Mesenchymal stem cell (in vitro differentiated cells and primary cell): ENCODE measurements around the gene AIFM3.

ENCODE experiments used
- DNase-seq: peaks from one replicate; pipeline ENCODE4 v3.0.0-alpha.2; 2013
- H2AFZ ChIP-seq: one replicate; pipeline ENCODE4 v1.6.1; 2013; ENCODE audit warnings: low read depth, mild to moderate bottlenecking, control low read depth, inconsistent platforms, low read length, moderate library complexity
- H2AK5ac ChIP-seq: 2 replicates; pipeline ENCODE4 v1.6.1; 2013; ENCODE audit warnings: low read length, moderate library complexity, mild to moderate bottlenecking, inconsistent platforms; ENCODE audit not compliant: severe bottlenecking
- H2BK120ac ChIP-seq: one replicate; pipeline ENCODE4 v1.6.1; 2013; ENCODE audit warnings: low read depth, mild to moderate bottlenecking, inconsistent platforms, low read length, moderate library complexity
- H2BK12ac ChIP-seq, 2 experiments: one replicate each; pipeline ENCODE4 v1.6.1; 2013; ENCODE audit warnings: inconsistent platforms in 2 of 2, low read length in 2 of 2, mild to moderate bottlenecking in 2 of 2, moderate library complexity in 2 of 2, control low read depth in 1 of 2
- H2BK15ac ChIP-seq: one replicate; pipeline ENCODE4 v1.6.1; 2013; ENCODE audit warnings: mild to moderate bottlenecking, low read depth, inconsistent platforms; ENCODE audit not compliant: poor library complexity, severe bottlenecking
- H2BK5ac ChIP-seq: 2 replicates; pipeline ENCODE4 v1.6.1; 2013; ENCODE audit warnings: low read depth, mild to moderate bottlenecking, low read length, control low read depth, inconsistent platforms; ENCODE audit not compliant: poor library complexity, severe bottlenecking
- H3K14ac ChIP-seq, 2 experiments: one replicate each; pipeline ENCODE4 v1.6.1; 2013; ENCODE audit warnings: inconsistent platforms in 2 of 2, low read length in 2 of 2, control low read depth in 1 of 2, mild to moderate bottlenecking in 1 of 2, moderate library complexity in 1 of 2
- H3K18ac ChIP-seq, 2 experiments: one replicate each; pipeline ENCODE4 v1.6.1; 2013; ENCODE audit warnings: inconsistent platforms in 2 of 2, low read length in 2 of 2, control low read depth in 1 of 2, low read depth in 1 of 2, mild to moderate bottlenecking in 1 of 2
- H3K23ac ChIP-seq, 2 experiments: one replicate each; pipeline ENCODE4 v1.6.1; 2013; ENCODE audit warnings: inconsistent platforms in 2 of 2, low read length in 2 of 2, mild to moderate bottlenecking in 2 of 2, moderate library complexity in 2 of 2, control low read depth in 1 of 2
- H3K27ac ChIP-seq: 2 replicates; pipeline ENCODE4 v1.5.1; 2013; ENCODE audit warnings: mild to moderate bottlenecking, moderate library complexity, low read length, control low read depth, inconsistent platforms; ENCODE audit not compliant: poor library complexity, severe bottlenecking
- H3K27me3 ChIP-seq, 2 experiments: 2 replicates each; pipeline versions ENCODE4 v1.6.1 to v1.7.0; 2013; ENCODE audit warnings: low read length in 2 of 2, mild to moderate bottlenecking in 2 of 2, moderate library complexity in 2 of 2, control low read depth in 1 of 2, inconsistent platforms in 1 of 2; ENCODE audit not compliant: control insufficient read depth in 1 of 2, insufficient read depth in 1 of 2
- H3K36me3 ChIP-seq, 2 experiments: 2 replicates each; pipeline versions ENCODE4 v1.6.1 to v1.7.0; 2013; ENCODE audit warnings: low read length in 2 of 2, control low read depth in 1 of 2, inconsistent platforms in 1 of 2, low read depth in 1 of 2, mild to moderate bottlenecking in 1 of 2; ENCODE audit not compliant: insufficient read depth in 2 of 2, control insufficient read depth in 1 of 2
- H3K4ac ChIP-seq, 2 experiments: one replicate each; pipeline ENCODE4 v1.6.1; 2013; ENCODE audit warnings: inconsistent platforms in 2 of 2, low read length in 2 of 2, mild to moderate bottlenecking in 2 of 2, moderate library complexity in 2 of 2, control low read depth in 1 of 2, low read depth in 1 of 2
- H3K4me1 ChIP-seq: 2 replicates; pipeline ENCODE4 v1.6.1; 2013; ENCODE audit warnings: low read depth, low read length, control low read depth; ENCODE audit not compliant: control insufficient read depth, insufficient read depth
- H3K4me2 ChIP-seq: 2 replicates; pipeline ENCODE4 v1.6.1; 2013; ENCODE audit warnings: low read length, mild to moderate bottlenecking, inconsistent platforms; ENCODE audit not compliant: poor library complexity, severe bottlenecking
- H3K4me3 ChIP-seq, 2 experiments: 2 replicates each; pipeline versions ENCODE4 v1.5.1 to v1.7.0; 2013; ENCODE audit warnings: low read length in 2 of 2, mild to moderate bottlenecking in 2 of 2, control low read depth in 1 of 2, low read depth in 1 of 2; ENCODE audit not compliant: insufficient read depth in 1 of 2
- H3K79me1 ChIP-seq: replicated peaks from 2 replicates; pipeline ENCODE4 v1.6.1; 2013; ENCODE audit warnings: mild to moderate bottlenecking, control low read depth, low read length, inconsistent platforms; ENCODE audit not compliant: poor library complexity, severe bottlenecking
- H3K9ac ChIP-seq: 2 replicates; pipeline ENCODE4 v1.7.0; 2013; ENCODE audit warnings: mild to moderate bottlenecking, low read length, moderate library complexity
- H3K9me3 ChIP-seq: 2 replicates; pipeline ENCODE4 v1.7.0; 2013; ENCODE audit warnings: mild to moderate bottlenecking, low read length; ENCODE audit not compliant: control insufficient read depth
- H4K8ac ChIP-seq: one replicate; pipeline ENCODE4 v1.6.1; 2013; ENCODE audit warnings: inconsistent platforms, mild to moderate bottlenecking, low read length, moderate library complexity
- H4K91ac ChIP-seq: one replicate; pipeline ENCODE4 v1.6.1; 2013; ENCODE audit warnings: mild to moderate bottlenecking, low read length, inconsistent platforms
- WGBS: methylation state at CpG from one replicate; pipeline ENCODE4 v1.1.7; 2013; ENCODE audit warnings: mixed read lengths; 5-methylcytosine and 5-hydroxymethylcytosine counted together

AIFM3 gene

DNA sequence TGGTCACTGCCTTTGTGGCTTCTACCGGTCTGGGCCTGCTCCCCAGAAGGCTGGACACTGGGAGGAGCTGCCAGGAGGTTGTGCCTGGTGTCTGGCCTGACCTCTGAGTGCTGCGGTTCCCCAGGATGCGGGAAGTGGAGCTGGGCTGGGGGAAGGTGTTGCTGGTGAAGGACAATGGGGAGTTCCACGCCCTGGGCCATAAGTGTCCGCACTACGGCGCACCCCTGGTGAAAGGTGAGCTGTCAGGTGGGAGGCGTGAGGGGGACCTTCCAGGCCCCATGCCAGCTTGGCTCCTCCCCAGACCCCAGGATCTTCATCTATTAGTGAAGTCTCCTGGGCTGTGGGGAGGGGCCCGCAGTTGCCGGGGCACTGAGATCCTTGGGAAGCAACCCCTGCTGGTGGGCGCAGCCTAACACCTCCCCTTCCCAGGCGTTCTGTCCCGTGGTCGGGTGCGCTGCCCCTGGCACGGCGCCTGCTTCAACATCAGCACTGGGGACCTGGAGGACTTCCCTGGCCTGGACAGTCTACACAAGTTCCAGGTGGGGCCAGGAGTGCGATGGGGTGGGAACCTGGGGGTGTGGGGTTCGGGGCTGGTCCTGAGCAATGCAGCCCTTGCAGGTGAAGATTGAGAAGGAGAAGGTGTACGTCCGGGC lies 6.7 kb downstream of the AIFM3 start:
- H3K4ac ChIP-seq, result no peak overlapping the region
- WGBS, result 79% methylated on average over 16 of the region's 21 CpGs
- no peak for DNase-seq
- peaks cover 0 to 3% of the 10 kb centered on the region in 2 experiments for H3K36me3 ChIP-seq
- no peak overlapping the region for H3K14ac ChIP-seq
- H2AFZ ChIP-seq, result no peak overlapping the region
- H4K91ac ChIP-seq, result no peak overlapping the region
- no peak overlapping the region for H3K4me2 ChIP-seq
- H2BK12ac ChIP-seq, result no peak overlapping the region
- H3K27ac ChIP-seq, result no peak overlapping the region
- H3K79me1 ChIP-seq, result no peaks in the 10 kb centered on the region
- H3K9ac ChIP-seq, result no peak overlapping the region
- no peak overlapping the region for H4K8ac ChIP-seq
- H3K18ac ChIP-seq, result no peak overlapping the region
- H2BK15ac ChIP-seq, result no peak overlapping the region
- peaks cover 0 to 14% of the 10 kb centered on the region in 2 experiments for H3K27me3 ChIP-seq
- no peak overlapping the region for H2BK5ac ChIP-seq
- peaks cover 7% of the 10 kb centered on the region for H3K9me3 ChIP-seq
- no peak overlapping the region for H3K4me3 ChIP-seq
- peaks cover 6% of the 10 kb centered on the region for H3K4me1 ChIP-seq
- no peak overlapping the region for H2AK5ac ChIP-seq
- H3K23ac ChIP-seq, result no peak overlapping the region
- no peak overlapping the region for H2BK120ac ChIP-seq

DNA sequence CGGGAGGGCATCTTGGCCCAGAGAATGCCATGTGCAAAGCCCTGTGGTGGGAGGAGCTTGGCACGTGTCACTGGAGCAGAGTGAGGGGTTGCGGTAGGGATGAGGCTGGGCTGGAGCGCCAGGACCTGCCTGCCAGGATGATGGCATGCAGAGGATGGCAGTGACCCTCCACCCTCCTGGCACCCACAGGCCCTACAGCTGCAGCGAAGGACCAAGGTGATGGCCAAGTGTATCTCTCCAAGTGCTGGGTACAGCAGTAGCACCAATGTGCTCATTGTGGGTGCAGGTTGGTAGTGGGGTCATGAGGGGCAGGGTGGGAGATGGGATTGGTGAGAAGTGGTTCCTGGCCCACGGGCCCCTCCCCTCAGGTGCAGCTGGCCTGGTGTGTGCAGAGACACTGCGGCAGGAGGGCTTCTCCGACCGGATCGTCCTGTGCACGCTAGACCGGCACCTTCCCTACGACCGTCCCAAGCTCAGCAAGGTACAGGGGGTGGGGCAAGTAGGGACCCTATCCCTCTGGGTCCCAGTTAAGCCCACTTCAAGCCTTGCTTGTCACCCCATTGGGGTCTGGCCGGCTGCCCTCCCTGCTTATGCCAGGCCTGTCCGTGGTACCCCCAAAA lies 7.4 kb downstream of the AIFM3 start:
- Histone ChIP-seq H3K14ac (no peak overlapping the region), H3K18ac (no peak overlapping the region), H2BK120ac (no peak overlapping the region), H3K36me3 (peaks cover 0 to 3% of the 10 kb centered on the region in 2 experiments), H4K8ac (no peak overlapping the region), H3K27ac (no peak overlapping the region), H2BK5ac (no peak overlapping the region), H3K4me1 (peaks cover 6% of the 10 kb centered on the region), H2AK5ac (no peak overlapping the region), H3K4me2 (no peak overlapping the region), H2BK15ac (no peak overlapping the region), H3K27me3 (peaks cover 0 to 17% of the 10 kb centered on the region in 2 experiments), H3K79me1 (no peaks in the 10 kb centered on the region), H4K91ac (no peak overlapping the region), H3K9me3 (peaks cover 9% of the 10 kb centered on the region), H3K9ac (no peak overlapping the region), H3K23ac (no peak overlapping the region), H3K4ac (no peak overlapping the region), H3K4me3 (no peak overlapping the region), H2BK12ac (no peak overlapping the region), H2AFZ (no peak overlapping the region)
- 87% methylated on average over 15 of the region's 16 CpGs for WGBS
- no peak for DNase-seq

DNA sequence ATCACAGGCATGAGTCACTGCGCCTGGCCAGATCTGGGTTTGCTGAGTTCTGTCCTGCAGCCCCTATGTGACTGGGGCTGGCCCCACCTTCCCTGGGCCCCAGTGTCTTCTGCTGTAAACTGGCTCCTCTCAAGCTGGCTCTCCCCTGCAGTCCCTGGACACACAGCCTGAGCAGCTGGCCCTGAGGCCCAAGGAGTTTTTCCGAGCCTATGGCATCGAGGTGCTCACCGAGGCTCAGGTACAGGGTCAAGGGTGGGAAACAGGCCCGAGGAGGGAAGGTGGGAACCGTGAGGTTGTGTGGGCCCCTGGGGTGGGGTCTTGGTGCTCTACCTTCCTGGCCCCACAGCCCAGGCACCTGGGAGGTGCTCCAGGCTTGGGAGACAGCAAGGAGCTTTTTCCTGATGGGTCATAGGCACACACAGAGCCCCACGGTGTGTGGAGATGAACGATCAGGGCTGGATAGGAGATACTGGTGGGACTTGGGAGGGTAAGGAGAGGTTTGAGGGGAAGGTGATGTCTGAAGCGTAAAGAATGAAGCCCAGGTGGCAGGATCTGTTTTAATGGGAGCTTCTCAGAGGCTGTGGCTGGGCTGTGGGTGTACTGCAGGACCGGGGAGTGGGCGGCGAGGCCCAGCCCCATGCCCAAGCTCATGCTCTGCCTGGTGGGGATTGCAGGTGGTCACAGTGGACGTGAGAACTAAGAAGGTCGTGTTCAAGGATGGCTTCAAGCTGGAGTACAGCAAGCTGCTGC lies 8.7 kb downstream of the AIFM3 start:
- Histone ChIP-seq H2AFZ (no peak overlapping the region), H3K4me2 (no peak overlapping the region), H3K36me3 (peaks cover 0 to 3% of the 10 kb centered on the region in 2 experiments), H2BK12ac (no peak overlapping the region), H3K4ac (no peak overlapping the region), H3K27me3 (peaks cover 0 to 17% of the 10 kb centered on the region in 2 experiments), H3K4me1 (peaks cover 6% of the 10 kb centered on the region), H3K79me1 (no peaks in the 10 kb centered on the region), H3K14ac (no peak overlapping the region), H3K18ac (no peak overlapping the region), H3K23ac (no peak overlapping the region), H2BK15ac (no peak overlapping the region), H3K4me3 (no peak overlapping the region), H2BK5ac (no peak overlapping the region), H4K91ac (no peak overlapping the region), H3K9me3 (peaks cover 9% of the 10 kb centered on the region), H2AK5ac (no peak overlapping the region), H2BK120ac (no peak overlapping the region), H3K27ac (no peak overlapping the region), H3K9ac (no peak overlapping the region), H4K8ac (no peak overlapping the region)
- no peak for DNase-seq
- 82% methylated on average over 14 of the region's 14 CpGs for WGBS

DNA sequence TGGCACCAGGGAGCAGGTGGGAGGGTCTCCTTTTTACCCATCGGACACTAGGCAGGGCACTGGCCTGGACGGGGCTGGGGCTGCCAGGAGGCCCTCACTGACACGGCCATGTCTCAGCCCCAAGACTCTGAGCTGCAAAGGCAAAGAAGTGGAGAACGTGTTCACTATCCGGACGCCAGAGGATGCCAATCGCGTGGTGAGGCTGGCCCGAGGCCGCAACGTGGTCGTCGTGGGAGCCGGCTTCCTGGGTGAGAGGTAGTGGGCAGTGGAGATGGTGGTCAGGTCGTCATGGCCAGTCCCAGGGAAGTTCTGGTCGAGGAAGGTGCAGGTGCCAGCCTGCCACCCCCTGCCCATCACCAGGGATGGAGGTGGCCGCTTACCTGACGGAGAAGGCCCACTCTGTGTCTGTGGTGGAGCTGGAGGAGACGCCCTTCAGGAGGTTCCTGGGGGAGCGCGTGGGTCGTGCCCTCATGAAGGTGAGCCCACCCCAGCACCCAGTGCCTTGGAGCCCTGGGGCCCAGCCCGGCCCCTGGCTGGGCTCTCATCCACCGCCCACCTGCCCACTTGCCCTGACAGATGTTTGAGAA lies 9.3 kb downstream of the AIFM3 start:
- no peak overlapping the region for H3K4me2 ChIP-seq
- H3K79me1 ChIP-seq, result peaks cover 2% of the 10 kb centered on the region
- H3K27ac ChIP-seq, result no peak overlapping the region
- DNase-seq, result no peak
- H4K91ac ChIP-seq, result no peak overlapping the region
- no peak overlapping the region for H2BK120ac ChIP-seq
- H3K9me3 ChIP-seq, result peaks cover 9% of the 10 kb centered on the region
- no peak overlapping the region for H4K8ac ChIP-seq
- H2BK12ac ChIP-seq, result no peak overlapping the region
- H3K27me3 ChIP-seq, result peaks cover 0 to 17% of the 10 kb centered on the region in 2 experiments
- H2AFZ ChIP-seq, result no peak overlapping the region
- WGBS, result 80% methylated on average over 24 of the region's 24 CpGs
- no peak overlapping the region for H3K18ac ChIP-seq
- H3K4ac ChIP-seq, result no peak overlapping the region
- no peak overlapping the region for H3K4me3 ChIP-seq
- no peak overlapping the region for H2AK5ac ChIP-seq
- no peak overlapping the region for H3K14ac ChIP-seq
- no peak overlapping the region for H3K23ac ChIP-seq
- H2BK15ac ChIP-seq, result no peak overlapping the region
- peaks cover 0 to 3% of the 10 kb centered on the region in 2 experiments for H3K36me3 ChIP-seq
- peaks cover 6% of the 10 kb centered on the region for H3K4me1 ChIP-seq
- no peak overlapping the region for H2BK5ac ChIP-seq
- no peak overlapping the region for H3K9ac ChIP-seq
